Heart left ventricle (tissue), 16 donors: ENCODE data around the gene RSPO4. TPM values are rescaled to one million over a fixed set of nuclear protein-coding genes. Genes with fewer than 3 reads are reported as not detected.

ENCODE experiments used
- ATAC-seq, 4 donors: fragments of 200-7000 bp; cut with Tn5 transposase; one replicate each; pipeline ENCODE4 v1.9.1; 2020 to 2022; ENCODE audit warnings: moderate library complexity in 4 of 4, mild to moderate bottlenecking in 3 of 4, moderate number of reproducible peaks in 1 of 4
- DNase-seq, 5 donors: peaks; one replicate each; pipeline ENCODE4 v3.0.0-alpha.2; 2020
- H3K27ac ChIP-seq, 12 donors: fragments of 200-600 bp; sonication (generic) in 4 of 12; one replicate each; pipeline versions ENCODE4 v1.5.0 to v1.8.0; 2016 to 2022; ENCODE audit warnings: mild to moderate bottlenecking in 2 of 12
- H3K27me3 ChIP-seq, 9 donors: fragments of 200-600 bp; sonication (generic) in 2 of 9; one replicate each; pipeline versions ENCODE4 v1.5.1 to v1.8.0; 2016 to 2022; ENCODE audit warnings: mild to moderate bottlenecking in 3 of 9
- H3K36me3 ChIP-seq, 9 donors: fragments of 200-600 bp; sonication (generic) in 2 of 9; one replicate each; pipeline versions ENCODE4 v1.5.0 to v1.8.0; 2018 to 2022; ENCODE audit warnings: mild to moderate bottlenecking in 2 of 9
- H3K4me1 ChIP-seq, 12 donors: fragments of 200-600 bp; sonication (generic) in 4 of 12; one replicate each; pipeline versions ENCODE4 v1.5.0 to v1.8.0; 2016 to 2022; ENCODE audit warnings: mild to moderate bottlenecking in 3 of 12
- H3K4me3 ChIP-seq, 12 donors: fragments of 200-600 bp; sonication (generic) in 4 of 12; one replicate each; pipeline versions ENCODE4 v1.5.0 to v1.8.0; 2017 to 2022; ENCODE audit warnings: mild to moderate bottlenecking in 9 of 12, moderate library complexity in 4 of 12
- H3K9me3 ChIP-seq, 12 donors: fragments of 200-600 bp; sonication (generic) in 4 of 12; one replicate each; pipeline versions ENCODE4 v1.5.0 to v1.8.0; 2016 to 2022; ENCODE audit warnings: mild to moderate bottlenecking in 1 of 12
- POLR2A ChIP-seq, 2 donors: fragments of 450-650 bp; IDR thresholded peaks; one replicate each; pipeline ENCODE4 v1.6.1; 2017; ENCODE audit warnings: antibody characterized with exemption in 2 of 2, mild to moderate bottlenecking in 2 of 2, moderate library complexity in 2 of 2
- WGBS, 4 donors: extraction: QIAGEN DNeasy Blood & Tissue Kit in 2 of 4; methylation state at CpG; one replicate each; pipeline versions ENCODE4 v1.1.5 to v1.1.7; 2013 to 2018; 5-methylcytosine and 5-hydroxymethylcytosine counted together
- intact Hi-C, 10 donors: fragments of 100-400 bp; cut with DNase I; formaldehyde crosslinking; loops; one replicate each; pipeline versions ENCODE4 v1.11.1 to v1.14.2; 2022
- polyA plus RNA-seq, 2 donors: library from polyadenylated mRNA; stranded (reverse); fragments of 200-250 nt; gene quantifications; one replicate each; pipeline ENCODE4 v1.2.3, GENCODE V29; 2013
- total RNA-seq, 9 donors: library from RNA; depleted of rRNA in 2 of 9; stranded (reverse); fragments of >200 nt in 2 of 9; fragmentation: NEBNext Ultra II Directional in 3 of 9; extraction: Animal tissue kit (Norgen Biotek cat#: 25700) in 3 of 9; gene quantifications; one replicate each; pipeline versions ENCODE4 v1.1.0 to v1.2.4, GENCODE V29; 2016 to 2023
- TF ChIP-seq, protein P1 (sequence below), 12 donors: fragments of 200-600 bp; sonication (generic) in 4 of 12; IDR thresholded peaks; one replicate each; pipeline versions ENCODE4 v1.5.0 to v1.8.0; 2018 to 2022; ENCODE audit warnings: antibody characterized with exemption in 12 of 12, mild to moderate bottlenecking in 5 of 12
- donor health status: ischemic (EF 13 %, LVEDD 7.1; RV severe dilation, severe dysfunction).
- donor health status: healthy with polysubstance abuse.
- donor health status: DM: no; HTN: yes; CAD: no.
- donor health status: DM: no; HTN: no; CAD: no.
- donor health status: ischemic (EF 25% LVEDD 6.9; RV normal size, moderate dysfunction).
- donor health status: ischemic (EF 25% LVEDD 5.7; RV mildly dilated, moderate dysfunction).
- donor health status: healthy.
- donor health status: DM: yes; HTN: yes; CAD: no.
- donor health status: ischemic (EF 35%, LVEDD 5.7; RV mildly dilated, moderate dysfunction).
- donor health status: nonischemic (EF 11% LVEDD 7.7; RV severe dilation, severe dysfunction).
- donor health status: DM: yes; HTN: yes; CAD: no.
- donor health status: PGD.
- donor health status: ischemic (EF 29% LVEDD 5.4; RV normal size, mild dysfunction).
- donor health status: nonischemic (EF 23%, LVEDD 6.1; RV moderate dilation, normal function).

RSPO4 gene
- total and polyA plus RNA-seq, 11 donors, result 0.04 to 0.27 (median 0.25) TPM; not detected in 8

DNA sequence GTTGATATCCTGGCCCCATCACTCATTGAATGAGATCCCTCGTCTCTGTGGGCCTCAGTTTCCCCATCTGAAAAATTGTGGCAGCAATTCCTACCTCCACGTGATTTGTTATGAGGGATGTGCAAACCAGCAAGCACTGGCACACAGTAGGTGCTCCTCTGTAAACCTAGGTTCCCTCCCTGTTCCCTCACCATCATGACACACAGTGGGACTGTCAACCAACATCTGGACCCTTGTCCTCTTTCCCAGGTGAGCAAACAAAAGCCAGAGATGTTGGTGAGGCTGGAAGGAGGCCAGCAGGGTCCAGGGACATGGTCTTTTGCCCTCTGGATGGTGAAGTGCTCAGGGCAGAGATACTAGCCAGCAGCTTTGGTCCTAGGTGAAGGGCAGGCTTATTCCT, 26.1 kb downstream of the RSPO4 start:
- TF ChIP-seq, protein P1, sequence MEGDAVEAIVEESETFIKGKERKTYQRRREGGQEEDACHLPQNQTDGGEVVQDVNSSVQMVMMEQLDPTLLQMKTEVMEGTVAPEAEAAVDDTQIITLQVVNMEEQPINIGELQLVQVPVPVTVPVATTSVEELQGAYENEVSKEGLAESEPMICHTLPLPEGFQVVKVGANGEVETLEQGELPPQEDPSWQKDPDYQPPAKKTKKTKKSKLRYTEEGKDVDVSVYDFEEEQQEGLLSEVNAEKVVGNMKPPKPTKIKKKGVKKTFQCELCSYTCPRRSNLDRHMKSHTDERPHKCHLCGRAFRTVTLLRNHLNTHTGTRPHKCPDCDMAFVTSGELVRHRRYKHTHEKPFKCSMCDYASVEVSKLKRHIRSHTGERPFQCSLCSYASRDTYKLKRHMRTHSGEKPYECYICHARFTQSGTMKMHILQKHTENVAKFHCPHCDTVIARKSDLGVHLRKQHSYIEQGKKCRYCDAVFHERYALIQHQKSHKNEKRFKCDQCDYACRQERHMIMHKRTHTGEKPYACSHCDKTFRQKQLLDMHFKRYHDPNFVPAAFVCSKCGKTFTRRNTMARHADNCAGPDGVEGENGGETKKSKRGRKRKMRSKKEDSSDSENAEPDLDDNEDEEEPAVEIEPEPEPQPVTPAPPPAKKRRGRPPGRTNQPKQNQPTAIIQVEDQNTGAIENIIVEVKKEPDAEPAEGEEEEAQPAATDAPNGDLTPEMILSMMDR (IDR thresholded peaks at IDR 0.05), result no peak
- no peak for TF ChIP-seq POLR2A (IDR thresholded peaks at IDR 0.05)
- H3K4me3 ChIP-seq, result no peak overlapping the region
- 53 to 83% (median 62%) methylated on average over 2 of the region's 2 CpGs for WGBS, 4 donors
- intact Hi-C loops, result no loop called here
- H3K36me3 ChIP-seq, result no peaks in the 10 kb centered on the region
- H3K27me3 ChIP-seq, result peaks cover 0 to 14% (median 0%) of the 10 kb centered on the region in 9 donors
- H3K27ac ChIP-seq, result no peak overlapping the region
- ATAC-seq (no peak), DNase-seq (peak in 1 of 5 donors; percentile 4)
- H3K4me1 ChIP-seq, result no peaks in the 10 kb centered on the region
- no peaks in the 10 kb centered on the region for H3K9me3 ChIP-seq

DNA sequence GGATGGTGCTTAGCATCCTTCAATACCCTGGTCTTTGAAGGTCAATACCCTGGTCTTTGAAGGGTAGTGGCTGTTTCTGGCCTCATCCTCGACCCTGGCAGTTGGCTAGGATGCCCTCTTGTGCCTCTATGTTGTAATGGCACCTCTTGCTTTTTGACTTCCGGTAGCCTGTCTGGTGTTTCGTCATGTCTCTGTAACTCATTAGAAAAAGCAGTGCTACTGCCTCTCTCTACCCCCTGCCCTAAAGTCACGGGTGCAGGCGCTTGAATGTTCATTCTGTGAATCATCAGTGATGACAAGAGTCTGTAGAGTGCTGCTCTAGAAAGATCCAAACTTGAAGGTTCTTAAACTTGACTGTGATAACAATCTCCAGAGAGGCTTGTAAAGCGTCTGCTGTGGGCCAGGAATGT, 28.3 kb downstream of the RSPO4 start:
- ATAC-seq, result peak in 2 of 4 donors; percentile 38 to 41
- no peaks in the 10 kb centered on the region for H3K4me1 ChIP-seq
- intact Hi-C loops, result no loop called here
- WGBS, 4 donors, result 19 to 24% (median 20%) methylated on average over 6 of the region's 6 CpGs
- H3K36me3 ChIP-seq, result no peaks in the 10 kb centered on the region
- H3K27me3 ChIP-seq, result peaks cover 0 to 4% (median 0%) of the 10 kb centered on the region in 9 donors
- H3K27ac ChIP-seq, result no peak overlapping the region
- H3K4me3 ChIP-seq, result no peak overlapping the region
- TF ChIP-seq POLR2A (IDR thresholded peaks at IDR 0.05), result no peak
- TF ChIP-seq, protein P1 (IDR thresholded peaks at IDR 0.05), result peak in 6 of 12 donors; percentile 11 to 43 (median 35)
- DNase-seq, result peak in 1 of 5 donors; percentile 19
- H3K9me3 ChIP-seq, result no peaks in the 10 kb centered on the region

DNA sequence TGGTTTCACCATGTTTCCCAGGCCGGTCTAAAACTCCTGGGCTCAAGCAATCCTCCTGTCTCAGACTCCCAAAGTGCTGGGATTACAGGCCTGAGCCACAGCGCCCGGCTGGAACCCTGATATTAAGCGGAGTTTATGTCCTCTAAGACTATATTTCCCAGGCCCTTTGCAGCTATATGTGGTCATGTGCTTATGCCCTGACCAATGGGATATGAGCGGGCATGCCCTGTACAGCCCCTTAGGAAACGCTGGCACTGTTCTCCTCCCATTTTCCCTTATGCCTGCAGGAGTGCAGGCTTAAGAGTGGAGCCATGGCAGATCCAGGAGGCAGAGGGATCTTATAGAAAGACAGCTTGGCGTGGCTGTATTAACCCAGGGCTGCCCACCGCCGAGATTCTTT, 29.9 kb downstream of the RSPO4 start:
- DNase-seq (peak in 1 of 5 donors; percentile 10), ATAC-seq (no peak)
- 83 to 91% (median 88%) methylated on average over 9 of the region's 9 CpGs for WGBS, 4 donors
- intact Hi-C loops, result no loop called here
- H3K9me3 ChIP-seq, result peaks cover 0 to 5% (median 0%) of the 10 kb centered on the region in 12 donors
- H3K36me3 ChIP-seq, result no peaks in the 10 kb centered on the region
- no peaks in the 10 kb centered on the region for H3K4me1 ChIP-seq
- peaks cover 0 to 9% (median 0%) of the 10 kb centered on the region in 9 donors for H3K27me3 ChIP-seq
- no peak overlapping the region for H3K27ac ChIP-seq
- H3K4me3 ChIP-seq, result no peak overlapping the region
- TF ChIP-seq, protein P1 (IDR thresholded peaks at IDR 0.05), result no peak
- TF ChIP-seq POLR2A (IDR thresholded peaks at IDR 0.05), result no peak

DNA sequence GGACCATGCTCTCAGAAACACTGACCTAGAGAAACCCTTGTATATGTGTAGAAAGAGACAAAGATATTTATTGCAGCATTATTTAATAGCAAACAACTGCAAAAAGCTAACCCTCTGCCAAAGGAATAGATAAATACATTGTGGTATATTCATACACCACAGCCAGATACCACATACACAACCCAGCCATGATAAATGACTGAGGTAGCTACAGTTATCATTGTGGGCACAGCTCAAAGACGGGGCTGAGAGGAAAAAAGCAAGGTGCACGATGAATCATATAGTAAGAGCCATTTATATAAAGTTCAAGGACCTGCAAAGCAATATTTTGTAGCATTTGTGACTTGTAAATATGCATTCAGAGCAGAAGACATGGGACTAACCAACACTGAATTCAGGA, 30.8 kb downstream of the RSPO4 start:
- Histone ChIP-seq H3K4me1 (no peaks in the 10 kb centered on the region), H3K27me3 (peaks cover 0 to 13% (median 0%) of the 10 kb centered on the region in 9 donors), H3K36me3 (no peaks in the 10 kb centered on the region), H3K9me3 (peaks cover 0 to 5% (median 0%) of the 10 kb centered on the region in 12 donors), H3K27ac (no peak overlapping the region), H3K4me3 (no peak overlapping the region)
- TF ChIP-seq, protein P1 (IDR thresholded peaks at IDR 0.05), result no peak
- no peak for TF ChIP-seq POLR2A (IDR thresholded peaks at IDR 0.05)
- WGBS, 4 donors, result 72 to 87% (median 78%) methylated on average over 2 of the region's 2 CpGs
- intact Hi-C loops, result no loop called here
- DNase-seq, result no peak
- no peak for ATAC-seq
